OCI-LY3 (cell line): ENCODE data around the gene SYCE1.

ENCODE experiments used
- H2AFZ ChIP-seq: fragments of 200-600, 300-600 bp; shearing (Covaris generic); 2 replicates; pipeline ENCODE4 v1.6.0; 2014; ENCODE audit warnings: antibody characterized with exemption, low read depth, low read length
- H3K27ac ChIP-seq: fragments of 200-600, 300-600 bp; sonication (generic); 2 replicates; pipeline ENCODE4 v1.5.1; 2014; ENCODE audit warnings: mild to moderate bottlenecking, low read length, moderate library complexity, mixed read lengths
- H3K27me3 ChIP-seq: fragments of 200-600, 300-600 bp; sonication (generic); 2 replicates; pipeline ENCODE4 v1.6.1; 2014; ENCODE audit warnings: low read depth, low read length, mixed read lengths
- H3K36me3 ChIP-seq: fragments of 200-600, 300-600 bp; sonication (generic); replicated peaks from 2 replicates; pipeline ENCODE3; 2014; ENCODE audit warnings: low read depth, low read length, mixed read lengths
- H3K4me1 ChIP-seq: fragments of 300-600, 200-600 bp; sonication (generic); 2 replicates; pipeline ENCODE4 v1.6.1; 2014; ENCODE audit warnings: low read length, mixed read lengths
- H3K4me2 ChIP-seq: fragments of 200-600, 300-600 bp; sonication (generic); 2 replicates; pipeline ENCODE4 v1.6.1; 2014; ENCODE audit warnings: low read length, mixed read lengths
- H3K4me3 ChIP-seq: fragments of 300-600, 200-600 bp; sonication (generic); 2 replicates; pipeline ENCODE4 v1.5.1; 2014; ENCODE audit warnings: antibody characterized with exemption, mild to moderate bottlenecking, low read length, moderate library complexity
- H3K79me2 ChIP-seq: fragments of 300-600, 200-600 bp; shearing (Covaris generic); 2 replicates; pipeline ENCODE4 v1.6.1; 2014; ENCODE audit warnings: mild to moderate bottlenecking, low read length, mixed read lengths
- H3K9ac ChIP-seq: fragments of 300-600, 200-600 bp; shearing (Covaris generic); 2 replicates; pipeline ENCODE4 v1.6.0; 2014; ENCODE audit warnings: mild to moderate bottlenecking, low read length, moderate library complexity
- H3K9me3 ChIP-seq: fragments of 200-600, 300-600 bp; shearing (Covaris generic); 2 replicates; pipeline ENCODE4 v1.6.1; 2014; ENCODE audit warnings: low read length, mixed read lengths; ENCODE audit not compliant: insufficient read depth
- H4K20me1 ChIP-seq: fragments of 200-600, 300-600 bp; sonication (generic); 2 replicates; pipeline ENCODE4 v1.6.1; 2016; ENCODE audit warnings: low read length, mixed read lengths; ENCODE audit not compliant: insufficient read depth
- EZH2phosphoT487 ChIP-seq: fragments of 200-600 bp; shearing (Covaris generic); IDR thresholded peaks from 2 replicates; pipeline ENCODE4 v1.6.1; 2018; ENCODE audit warnings: antibody characterized with exemption, mixed run types, low read depth
- TF ChIP-seq, protein P1 (sequence below): fragments of 200-600, 300-600 bp; sonication (generic); IDR thresholded peaks from 2 replicates; pipeline ENCODE4 v1.5.1; 2014; ENCODE audit warnings: antibody characterized with exemption, low read length, low read depth

Gene SYCE1

DNA sequence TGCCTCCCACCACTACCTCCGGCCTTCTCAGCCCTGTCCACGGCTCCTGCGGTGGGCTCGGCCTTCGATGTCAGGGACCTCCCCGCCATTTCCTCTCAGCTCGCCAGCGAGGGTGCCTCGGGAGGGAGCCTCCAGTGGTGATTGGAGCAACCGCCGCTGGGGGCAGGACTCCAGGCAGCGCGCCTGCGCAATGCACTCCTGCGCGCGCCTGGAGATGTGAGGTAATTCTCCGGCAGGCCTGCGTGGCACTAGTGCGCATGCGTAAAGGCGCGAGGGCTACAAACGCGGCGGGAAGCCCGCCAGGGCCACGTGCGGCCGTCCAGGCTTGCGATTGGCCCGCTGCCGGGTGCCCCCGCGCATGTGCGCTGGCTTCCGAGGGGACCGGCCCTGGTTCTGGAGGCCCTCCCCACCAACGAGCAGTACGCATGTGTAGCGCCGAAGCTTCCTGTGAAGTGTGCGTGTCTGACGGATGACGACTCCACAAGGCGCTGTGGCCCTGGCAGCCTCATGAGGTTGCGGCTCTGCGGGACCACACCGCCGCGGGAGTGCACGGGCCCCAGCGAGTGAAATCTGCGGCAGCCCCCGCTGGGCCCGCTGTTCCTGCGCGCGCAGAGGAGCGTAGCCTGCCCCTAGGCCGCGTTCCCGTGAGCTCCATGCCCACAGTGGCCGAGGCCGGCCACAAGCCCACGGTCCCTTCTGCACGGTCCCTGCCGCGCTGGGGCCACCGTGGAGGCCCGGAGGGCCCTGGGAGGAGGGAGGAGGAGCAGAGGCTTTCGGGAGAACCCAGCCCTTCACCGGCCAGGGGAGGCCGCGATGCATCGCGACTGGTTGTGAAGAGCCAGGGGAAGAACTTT is at the start of gene SYCE1:
SYCE1 (minus strand) TSS at position 143 of the 854 bp plus-strand sequence; CDS start at position 89, 54 bp downstream.
- Histone ChIP-seq H3K4me1 (no peaks in the 10 kb centered on the region), H3K79me2 (no peaks in the 10 kb centered on the region), H3K9ac (no peak within 1 kb of the TSS), H3K27ac (no peak within 1 kb of the TSS), H3K9me3 (no peaks in the 10 kb centered on the region), H4K20me1 (no peaks in the 10 kb centered on the region), H3K4me2 (no peak within 1 kb of the TSS), H3K27me3 (no peaks in the 10 kb centered on the region), H3K36me3 (no peaks in the 10 kb centered on the region), H3K4me3 (no peak within 1 kb of the TSS), H2AFZ (no peak within 1 kb of the TSS)
- no peak for TF ChIP-seq EZH2phosphoT487
- TF ChIP-seq, protein P1, sequence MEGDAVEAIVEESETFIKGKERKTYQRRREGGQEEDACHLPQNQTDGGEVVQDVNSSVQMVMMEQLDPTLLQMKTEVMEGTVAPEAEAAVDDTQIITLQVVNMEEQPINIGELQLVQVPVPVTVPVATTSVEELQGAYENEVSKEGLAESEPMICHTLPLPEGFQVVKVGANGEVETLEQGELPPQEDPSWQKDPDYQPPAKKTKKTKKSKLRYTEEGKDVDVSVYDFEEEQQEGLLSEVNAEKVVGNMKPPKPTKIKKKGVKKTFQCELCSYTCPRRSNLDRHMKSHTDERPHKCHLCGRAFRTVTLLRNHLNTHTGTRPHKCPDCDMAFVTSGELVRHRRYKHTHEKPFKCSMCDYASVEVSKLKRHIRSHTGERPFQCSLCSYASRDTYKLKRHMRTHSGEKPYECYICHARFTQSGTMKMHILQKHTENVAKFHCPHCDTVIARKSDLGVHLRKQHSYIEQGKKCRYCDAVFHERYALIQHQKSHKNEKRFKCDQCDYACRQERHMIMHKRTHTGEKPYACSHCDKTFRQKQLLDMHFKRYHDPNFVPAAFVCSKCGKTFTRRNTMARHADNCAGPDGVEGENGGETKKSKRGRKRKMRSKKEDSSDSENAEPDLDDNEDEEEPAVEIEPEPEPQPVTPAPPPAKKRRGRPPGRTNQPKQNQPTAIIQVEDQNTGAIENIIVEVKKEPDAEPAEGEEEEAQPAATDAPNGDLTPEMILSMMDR, result no peak

- TF ChIP-seq, protein P1, result no peak
- TF ChIP-seq EZH2phosphoT487, result no peak
- Histone ChIP-seq H3K9ac (no peak overlapping the region), H4K20me1 (no peaks in the 10 kb centered on the region), H3K4me3 (no peak overlapping the region), H3K27me3 (no peaks in the 10 kb centered on the region), H3K79me2 (no peaks in the 10 kb centered on the region), H3K27ac (no peak overlapping the region), H3K9me3 (no peaks in the 10 kb centered on the region), H3K36me3 (no peaks in the 10 kb centered on the region), H3K4me2 (no peak overlapping the region), H2AFZ (no peak overlapping the region), H3K4me1 (no peaks in the 10 kb centered on the region)
Measured at GRCh38 chr10:133614830-133615580, 49.6 kb upstream of the SYCE1 start.

DNA sequence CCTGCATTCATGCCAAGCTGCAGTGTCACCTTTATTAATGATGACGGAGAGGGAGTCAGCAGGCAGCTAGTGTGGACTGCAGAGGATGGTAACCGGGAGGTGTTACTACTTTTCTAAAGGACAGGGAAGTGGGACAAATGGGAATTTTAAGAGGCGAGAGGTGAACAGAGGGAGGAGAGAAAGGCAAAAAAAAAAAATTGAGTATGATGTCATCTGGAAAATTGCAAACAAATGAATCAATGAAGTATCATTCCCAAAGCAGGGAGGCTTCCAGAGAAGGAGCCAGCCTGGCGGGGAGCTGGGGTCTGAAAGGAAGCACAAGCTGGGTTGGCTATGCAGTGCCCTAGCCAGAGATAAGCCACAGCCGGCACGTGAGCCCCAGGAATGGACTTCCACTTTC is 48.3 kb upstream of the SYCE1 start:
- Histone ChIP-seq H3K27me3 (no peaks in the 10 kb centered on the region), H3K4me1 (no peaks in the 10 kb centered on the region), H4K20me1 (no peaks in the 10 kb centered on the region), H3K4me2 (no peak overlapping the region), H2AFZ (no peak overlapping the region), H3K9me3 (no peaks in the 10 kb centered on the region), H3K27ac (no peak overlapping the region), H3K79me2 (no peaks in the 10 kb centered on the region), H3K4me3 (no peak overlapping the region), H3K9ac (no peak overlapping the region), H3K36me3 (no peaks in the 10 kb centered on the region)
- TF ChIP-seq, protein P1, result no peak
- TF ChIP-seq EZH2phosphoT487, result no peak

GRCh38 chr10:133611079-133611478 is 45.7 kb upstream of the SYCE1 start:
- TF ChIP-seq EZH2phosphoT487, result no peak
- TF ChIP-seq, protein P1, result no peak
- H3K36me3 ChIP-seq, result no peaks in the 10 kb centered on the region
- H3K4me3 ChIP-seq, result no peak overlapping the region

More at GRCh38 chr10:133611079-133611478, 45.7 kb upstream of the SYCE1 start:
- no peak overlapping the region for H2AFZ ChIP-seq
- H3K79me2 ChIP-seq, result no peaks in the 10 kb centered on the region
- H3K9me3 ChIP-seq, result no peaks in the 10 kb centered on the region
- no peak overlapping the region for H3K4me2 ChIP-seq
- no peak overlapping the region for H3K9ac ChIP-seq
- no peaks in the 10 kb centered on the region for H4K20me1 ChIP-seq
- H3K4me1 ChIP-seq, result no peaks in the 10 kb centered on the region
- H3K27me3 ChIP-seq, result 0 out of 2 replicates have a peak, but pooled peaks cover 5% of the 10 kb centered on the region
- H3K27ac ChIP-seq, result no peak overlapping the region
